GM12878 (cell line): ENCODE measurements around the gene ATF7. TPM values are rescaled to one million over a fixed set of nuclear protein-coding genes. Genes with fewer than 3 reads are reported as not detected.

Experiments
- ATAC-seq: fragments of 200-7000 bp; cut with Tn5 transposase; 3 replicates; pipeline ENCODE4 v1.9.1; 2020; ENCODE audit warnings: mild to moderate bottlenecking, moderate library complexity
- BruUV-seq: library from RNA; stranded (reverse); fragments of 400-500 nt; replicated peaks from 2 replicates; lab custom pipeline; 2021; lab: Mats Ljungman, UMichigan
- CTCF ChIA-PET: fragments of 300-600 bp; sonication (Branson Sonifier 250); formaldehyde crosslinking; extraction: SDS; loops from one replicate; lab custom pipeline; 2021; ENCODE audit warnings: inconsistent platforms; lab: Yijun Ruan, JAX
- POLR2A ChIA-PET: fragments of 350-600 bp; formaldehyde crosslinking; extraction: SDS; loops from one replicate; lab custom pipeline; 2021; ENCODE audit warnings: inconsistent platforms; lab: Charles Lee
- RAD21 ChIA-PET: fragments of 300-600 bp; sonication (Branson Sonifier 250); formaldehyde crosslinking; loops from one replicate; lab custom pipeline; 2023; ENCODE audit warnings: antibody characterized with exemption; ENCODE audit not compliant: unreplicated experiment; lab: Charles Lee
- SMC1A ChIA-PET: fragments of 300-600 bp; sonication (Branson Sonifier 250); formaldehyde crosslinking; loops from one replicate; lab custom pipeline; 2023; ENCODE audit not compliant: unreplicated experiment, uncharacterized antibody; lab: Charles Lee
- DNase-seq: peaks from one replicate; pipeline ENCODE4 v3.0.0-alpha.2; 2011; ENCODE audit warnings: low read depth, low spot score
- FAIRE-seq: peaks from 3 replicates; lab custom pipeline; 2011; peaks lifted over from hg19 to GRCh38; lab: Jason Lieb, UNC
- H2AFZ ChIP-seq: 2 replicates; pipeline ENCODE4 v1.6.0; 2011; ENCODE audit warnings: low read depth, low read length, control low read depth; ENCODE audit not compliant: control insufficient read depth
- H3K27ac ChIP-seq: 2 replicates; pipeline ENCODE4 v1.5.1; 2011; ENCODE audit warnings: control low read depth; ENCODE audit not compliant: control insufficient read depth, insufficient read depth
- H3K27me3 ChIP-seq, 2 experiments: replicated peaks in 1 of 2; 2 replicates each; pipeline versions ENCODE4 v1.6.0 to v1.6.1; 2011; ENCODE audit warnings: low read length in 1 of 2; ENCODE audit not compliant: control insufficient read depth in 2 of 2, insufficient read depth in 2 of 2
- H3K36me3 ChIP-seq, 2 experiments: 2 replicates each; pipeline ENCODE4 v1.5.1; 2011; ENCODE audit warnings: low read length in 1 of 2; ENCODE audit not compliant: control insufficient read depth in 2 of 2, insufficient read depth in 2 of 2
- H3K4me1 ChIP-seq: 2 replicates; pipeline ENCODE4 v1.6.1; 2011; ENCODE audit warnings: mild to moderate bottlenecking, low read length, moderate library complexity, mixed read lengths; ENCODE audit not compliant: control insufficient read depth, insufficient read depth
- H3K4me2 ChIP-seq: 2 replicates; pipeline ENCODE4 v1.6.0; 2011; ENCODE audit warnings: control low read depth; ENCODE audit not compliant: control insufficient read depth, insufficient read depth
- H3K4me3 ChIP-seq: fragments of 200-600 bp; sonication (generic); 2 replicates; pipeline ENCODE4 v1.5.1; 2016
- H3K79me2 ChIP-seq: 2 replicates; pipeline ENCODE4 v1.6.0; 2011; ENCODE audit warnings: low read length; ENCODE audit not compliant: control insufficient read depth, insufficient read depth
- H3K9ac ChIP-seq: 2 replicates; pipeline ENCODE4 v1.8.0; 2011; ENCODE audit warnings: low read length, control low read depth, mixed read lengths; ENCODE audit not compliant: control insufficient read depth, insufficient read depth
- H3K9me3 ChIP-seq: replicated peaks from 3 replicates; pipeline ENCODE4 v1.5.1; 2011; ENCODE audit warnings: mild to moderate bottlenecking, low read length; ENCODE audit not compliant: control insufficient read depth, insufficient read depth
- H4K20me1 ChIP-seq: 2 replicates; pipeline ENCODE4 v1.6.0; 2011; ENCODE audit not compliant: control insufficient read depth, insufficient read depth
- BHLHE40 ChIP-seq, 2 experiments: fragments of 450-650 bp in 1 of 2; IDR thresholded peaks; 2 replicates each; pipeline ENCODE4 v1.6.1; 2011 to 2017; ENCODE audit warnings: low read depth in 2 of 2, borderline replicate concordance in 1 of 2, improper control_type of control experiment in 1 of 2, low read length in 1 of 2, mild to moderate bottlenecking in 1 of 2
- CHD1 ChIP-seq: IDR thresholded peaks from 2 replicates; pipeline ENCODE4 v1.6.1; 2012; ENCODE audit warnings: low read depth, low read length, improper control_type of control experiment
- DPF2 ChIP-seq: fragments of 450-650 bp; IDR thresholded peaks from 2 replicates; pipeline ENCODE4 v1.6.1; 2017; ENCODE audit warnings: mild to moderate bottlenecking
- HCFC1 ChIP-seq: fragments of 150-350 bp; IDR thresholded peaks from 2 replicates; pipeline ENCODE4 v1.6.1; 2014; ENCODE audit warnings: low read length
- JUNB ChIP-seq: IDR thresholded peaks from 2 replicates; pipeline ENCODE4 v1.6.1; 2016; ENCODE audit warnings: antibody characterized with exemption, mild to moderate bottlenecking
- KLF5 ChIP-seq: fragments of 450-650 bp; IDR thresholded peaks from 2 replicates; pipeline ENCODE4 v1.6.1; 2014; ENCODE audit warnings: mild to moderate bottlenecking; ENCODE audit not compliant: partially characterized antibody
- NFYA ChIP-seq: IDR thresholded peaks from 2 replicates; pipeline ENCODE4 v1.6.1; 2011; ENCODE audit warnings: low read depth, mild to moderate bottlenecking, low read length, improper control_type of control experiment, borderline replicate concordance
- POLR2A ChIP-seq: IDR thresholded peaks from 2 replicates; pipeline ENCODE4 v1.6.1; 2011; ENCODE audit warnings: low read depth, mild to moderate bottlenecking, low read length
- SP1 ChIP-seq: IDR thresholded peaks from one replicate; pipeline ENCODE4 v1.6.1; 2011; ENCODE audit warnings: low read depth, low read length
- TCF12 ChIP-seq: IDR thresholded peaks from 2 replicates; pipeline ENCODE4 v1.6.1; 2011; ENCODE audit warnings: low read depth, mild to moderate bottlenecking, low read length
- WRNIP1 ChIP-seq: IDR thresholded peaks from 2 replicates; pipeline ENCODE4 v1.6.1; 2011; ENCODE audit warnings: low read depth, low read length, improper control_type of control experiment, borderline replicate concordance
- ZNF207 ChIP-seq: fragments of 450-650 bp; IDR thresholded peaks from 2 replicates; pipeline ENCODE4 v1.6.1; 2014; ENCODE audit warnings: antibody characterized with exemption, mild to moderate bottlenecking, borderline replicate concordance
- WGBS: methylation state at CpG from one replicate; pipeline ENCODE4 v1.1.6; 2016; ENCODE audit warnings: low lambda C conversion rate; ENCODE audit not compliant: insufficient replicate concordance, insufficient coverage; ENCODE audit errors: missing lambda C conversion rate; 5-methylcytosine and 5-hydroxymethylcytosine counted together
- in situ Hi-C: fragments of 300-500 bp; cut with MboI; formaldehyde crosslinking; loops from 9 replicates; pipeline ENCODE4 v1.14.3; 2018; ENCODE audit warnings: mixed read lengths
- intact Hi-C: fragments of 100-400 bp; cut with micrococcal nuclease; formaldehyde crosslinking; loops from one replicate; pipeline ENCODE4 v1.14.2; 2022; ENCODE audit not compliant: unreplicated experiment
- polyA plus RNA-seq, 11 experiments: library from polyadenylated mRNA; depleted of rRNA in 4 of 11; unstranded in 6 of 11; stranded (reverse) in 5 of 11; fragments of >200 nt; fragmentation: Nextera tagmentation in 4 of 11; fragmentation: Illumina TruSeq in 1 of 11; extraction: Ambion mirVana in 4 of 11; extraction: Trizol in 1 of 11; gene quantifications; 1 replicate in 1 of 11; 2 replicates in 10 of 11; pipeline versions ENCODE4 v1.2.1 to v1.2.3, GENCODE V29; 2011 to 2016; ENCODE audit warnings: inconsistent platforms in 2 of 11, missing spikeins in 2 of 11, low read depth in 1 of 11
- total RNA-seq, 4 experiments: library from RNA; depleted of rRNA in 3 of 4; stranded (reverse); fragments of >200 nt in 3 of 4; fragmentation: Illumina TruSeq in 1 of 4; extraction: Trizol in 1 of 4; gene quantifications; 2 replicates each; pipeline versions ENCODE4 v1.2.1 to v1.2.3, GENCODE V29; 2013 to 2021
- TF ChIP-seq, protein P1 (sequence below): fragments of 450-650 bp; formaldehyde crosslinking; IDR thresholded peaks from 2 replicates; pipeline ENCODE4 v1.5.0; 2022; ENCODE audit warnings: mild to moderate bottlenecking, missing genetic modification characterization
- TF ChIP-seq, protein P2 (sequence below): IDR thresholded peaks from 2 replicates; pipeline ENCODE4 v1.6.1; 2012; ENCODE audit warnings: low read depth, low read length, improper control_type of control experiment
- TF ChIP-seq, protein P3 (sequence below): fragments of 450-650 bp; IDR thresholded peaks from 2 replicates; pipeline ENCODE4 v1.6.1; 2017; ENCODE audit warnings: antibody characterized with exemption, mild to moderate bottlenecking, moderate library complexity

ATF7 gene
- total and polyA plus RNA-seq, 10 of the 15 experiments (the other 5 are each of a cell fraction or from before 2014, with no cell fraction given) = 9.1 to 30.7 (median 21.8) TPM

DNA sequence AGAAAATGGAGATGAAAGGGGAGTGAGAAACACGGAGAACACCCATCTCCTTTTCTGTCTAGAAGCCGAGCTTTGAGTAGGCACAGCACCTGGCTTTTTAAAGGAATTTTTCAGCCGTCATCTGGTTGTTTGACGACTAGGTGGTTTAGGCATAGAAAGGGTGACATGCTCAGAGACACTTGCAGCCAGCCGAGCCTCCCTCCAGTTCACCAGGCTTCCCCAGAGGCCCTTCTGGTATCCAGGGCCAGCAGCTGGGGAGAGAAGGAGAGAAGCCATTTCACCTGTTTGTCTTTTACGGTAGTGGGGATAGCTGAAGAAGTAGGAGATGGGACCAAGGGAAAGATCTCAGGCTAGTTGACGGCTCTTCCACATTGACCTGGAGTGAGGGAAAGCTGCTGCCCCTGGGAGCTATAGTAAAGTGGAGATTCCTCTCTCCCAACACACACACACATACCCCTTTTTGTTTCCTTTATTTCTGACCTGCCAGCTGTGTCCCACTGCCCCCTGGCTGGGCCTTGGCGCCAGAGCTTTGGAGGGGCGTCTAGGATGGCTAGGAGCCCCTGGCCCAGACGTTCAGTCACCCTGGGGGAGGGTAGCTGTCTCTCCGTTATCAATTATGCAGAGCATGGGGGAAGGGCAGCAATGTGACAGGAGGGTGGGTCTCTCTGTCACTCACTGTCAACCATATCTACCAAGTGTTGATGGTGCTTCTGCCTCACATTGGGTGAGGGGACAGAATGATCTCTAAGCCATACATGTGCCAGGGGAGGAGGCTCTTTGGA lies 132.4 kb downstream of the ATF7 start:
- CTCF ChIA-PET = interaction anchor here (0.8 to 4.8 kb wide), 7 partner anchors 9 to 169 kb away, joined by 3 to 20 read pairs (median 3); partner anchors contain the start of genes NPFF and PRR13
- BruUV-seq = TSS peak; percentile 70
- peak; percentile 68 for FAIRE-seq
- TF ChIP-seq, protein P1, sequence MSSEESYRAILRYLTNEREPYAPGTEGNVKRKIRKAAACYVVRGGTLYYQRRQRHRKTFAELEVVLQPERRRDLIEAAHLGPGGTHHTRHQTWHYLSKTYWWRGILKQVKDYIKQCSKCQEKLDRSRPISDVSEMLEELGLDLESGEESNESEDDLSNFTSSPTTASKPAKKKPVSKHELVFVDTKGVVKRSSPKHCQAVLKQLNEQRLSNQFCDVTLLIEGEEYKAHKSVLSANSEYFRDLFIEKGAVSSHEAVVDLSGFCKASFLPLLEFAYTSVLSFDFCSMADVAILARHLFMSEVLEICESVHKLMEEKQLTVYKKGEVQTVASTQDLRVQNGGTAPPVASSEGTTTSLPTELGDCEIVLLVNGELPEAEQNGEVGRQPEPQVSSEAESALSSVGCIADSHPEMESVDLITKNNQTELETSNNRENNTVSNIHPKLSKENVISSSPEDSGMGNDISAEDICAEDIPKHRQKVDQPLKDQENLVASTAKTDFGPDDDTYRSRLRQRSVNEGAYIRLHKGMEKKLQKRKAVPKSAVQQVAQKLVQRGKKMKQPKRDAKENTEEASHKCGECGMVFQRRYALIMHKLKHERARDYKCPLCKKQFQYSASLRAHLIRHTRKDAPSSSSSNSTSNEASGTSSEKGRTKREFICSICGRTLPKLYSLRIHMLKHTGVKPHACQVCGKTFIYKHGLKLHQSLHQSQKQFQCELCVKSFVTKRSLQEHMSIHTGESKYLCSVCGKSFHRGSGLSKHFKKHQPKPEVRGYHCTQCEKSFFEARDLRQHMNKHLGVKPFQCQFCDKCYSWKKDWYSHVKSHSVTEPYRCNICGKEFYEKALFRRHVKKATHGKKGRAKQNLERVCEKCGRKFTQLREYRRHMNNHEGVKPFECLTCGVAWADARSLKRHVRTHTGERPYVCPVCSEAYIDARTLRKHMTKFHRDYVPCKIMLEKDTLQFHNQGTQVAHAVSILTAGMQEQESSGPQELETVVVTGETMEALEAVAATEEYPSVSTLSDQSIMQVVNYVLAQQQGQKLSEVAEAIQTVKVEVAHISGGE = no peak
- TF ChIP-seq KLF5 (no peak), HCFC1 (no peak), ZNF207 (no peak), DPF2 (no peak), BHLHE40 (IDR thresholded peaks at IDR 0.05; ENCODE audit: borderline replicate concordance in 1 of 2, low read depth in 2 of 2, low read length in 1 of 2) (no peak), NFYA (no peak), WRNIP1 (no peak), POLR2A (no peak), SP1 (no peak), TCF12 (no peak), CHD1 (no peak), JUNB (no peak)
- TF ChIP-seq, protein P2, sequence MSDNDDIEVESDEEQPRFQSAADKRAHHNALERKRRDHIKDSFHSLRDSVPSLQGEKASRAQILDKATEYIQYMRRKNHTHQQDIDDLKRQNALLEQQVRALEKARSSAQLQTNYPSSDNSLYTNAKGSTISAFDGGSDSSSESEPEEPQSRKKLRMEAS = no peak
- TF ChIP-seq, protein P3, sequence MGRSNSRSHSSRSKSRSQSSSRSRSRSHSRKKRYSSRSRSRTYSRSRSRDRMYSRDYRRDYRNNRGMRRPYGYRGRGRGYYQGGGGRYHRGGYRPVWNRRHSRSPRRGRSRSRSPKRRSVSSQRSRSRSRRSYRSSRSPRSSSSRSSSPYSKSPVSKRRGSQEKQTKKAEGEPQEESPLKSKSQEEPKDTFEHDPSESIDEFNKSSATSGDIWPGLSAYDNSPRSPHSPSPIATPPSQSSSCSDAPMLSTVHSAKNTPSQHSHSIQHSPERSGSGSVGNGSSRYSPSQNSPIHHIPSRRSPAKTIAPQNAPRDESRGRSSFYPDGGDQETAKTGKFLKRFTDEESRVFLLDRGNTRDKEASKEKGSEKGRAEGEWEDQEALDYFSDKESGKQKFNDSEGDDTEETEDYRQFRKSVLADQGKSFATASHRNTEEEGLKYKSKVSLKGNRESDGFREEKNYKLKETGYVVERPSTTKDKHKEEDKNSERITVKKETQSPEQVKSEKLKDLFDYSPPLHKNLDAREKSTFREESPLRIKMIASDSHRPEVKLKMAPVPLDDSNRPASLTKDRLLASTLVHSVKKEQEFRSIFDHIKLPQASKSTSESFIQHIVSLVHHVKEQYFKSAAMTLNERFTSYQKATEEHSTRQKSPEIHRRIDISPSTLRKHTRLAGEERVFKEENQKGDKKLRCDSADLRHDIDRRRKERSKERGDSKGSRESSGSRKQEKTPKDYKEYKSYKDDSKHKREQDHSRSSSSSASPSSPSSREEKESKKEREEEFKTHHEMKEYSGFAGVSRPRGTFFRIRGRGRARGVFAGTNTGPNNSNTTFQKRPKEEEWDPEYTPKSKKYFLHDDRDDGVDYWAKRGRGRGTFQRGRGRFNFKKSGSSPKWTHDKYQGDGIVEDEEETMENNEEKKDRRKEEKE = no peak

More for the DNA sequence above, 132.4 kb downstream of the ATF7 start:
- Histone ChIP-seq H3K27me3 (no peaks in the 10 kb centered on the region), H3K36me3 (no peaks in the 10 kb centered on the region), H4K20me1 (no peaks in the 10 kb centered on the region), H3K79me2 (no peaks in the 10 kb centered on the region), H3K4me1 (peaks cover 17% of the 10 kb centered on the region), H3K27ac (peak overlapping the region; percentile 46; the same call in 1 of the 2 replicates), H3K9ac (peak overlapping the region; percentile 74), H3K4me2 (peak overlapping the region; percentile 96), H3K4me3 (peak overlapping the region; percentile 87), H2AFZ (peak overlapping the region; percentile 90), H3K9me3 (no peaks in the 10 kb centered on the region)
- intact Hi-C loops (no loop called here), in situ Hi-C loops (no loop called here)
- DNase-seq (no peak), ATAC-seq (peak; percentile 5)
- ChIA-PET POLR2A (interaction anchor here (0.6 to 2.1 kb wide), 8 partner anchors 12 to 287 kb away, joined by 3 to 6 read pairs (median 3); partner anchors contain the start of gene ITGB7), RAD21 (interaction anchor here (1.0 to 1.5 kb wide), 5 partner anchors 12 to 182 kb away, joined by 3 to 7 read pairs (median 4); partner anchors contain the start of gene ATP5MC2), SMC1A (interaction anchor here (0.6 to 3.1 kb wide), 8 partner anchors 15 to 250 kb away, joined by 3 to 9 read pairs (median 3); no protein-coding TSS in a partner anchor)
- WGBS = 62% methylated on average over 11 of the region's 11 CpGs
